Trophoblast cell (in vitro differentiated cells and primary cell): Measurements from ENCODE around the gene XIRP2.

Experiments used
- DNase-seq, 2 donors: peaks; one replicate each; pipeline ENCODE4 v3.0.0-alpha.2; 2016
- H2AFZ ChIP-seq: 2 replicates; pipeline ENCODE4 v1.6.1; 2013; ENCODE audit warnings: low read length, moderate library complexity, mild to moderate bottlenecking; ENCODE audit not compliant: insufficient read depth, poor library complexity
- H2AK5ac ChIP-seq: 2 replicates; pipeline ENCODE4 v1.6.1; 2013; ENCODE audit warnings: mild to moderate bottlenecking, low read length
- H2BK120ac ChIP-seq: 2 replicates; pipeline ENCODE4 v1.6.1; 2013; ENCODE audit warnings: low read length, mild to moderate bottlenecking, moderate library complexity; ENCODE audit not compliant: insufficient read depth, poor library complexity
- H2BK12ac ChIP-seq: 2 replicates; pipeline ENCODE4 v1.6.1; 2013; ENCODE audit warnings: mild to moderate bottlenecking, low read length, moderate library complexity
- H2BK5ac ChIP-seq: 2 replicates; pipeline ENCODE4 v1.6.1; 2013; ENCODE audit warnings: low read length, low read depth, moderate library complexity, mild to moderate bottlenecking; ENCODE audit not compliant: poor library complexity
- H3K14ac ChIP-seq: 2 replicates; pipeline ENCODE4 v1.6.1; 2013; ENCODE audit warnings: mild to moderate bottlenecking, low read length
- H3K18ac ChIP-seq: 2 replicates; pipeline ENCODE4 v1.6.1; 2013; ENCODE audit warnings: mild to moderate bottlenecking, low read length
- H3K23ac ChIP-seq: 2 replicates; pipeline ENCODE4 v1.6.1; 2013; ENCODE audit warnings: low read length
- H3K27ac ChIP-seq: 2 replicates; pipeline ENCODE4 v1.5.1; 2013; ENCODE audit warnings: low read depth, mild to moderate bottlenecking, inconsistent platforms, low read length, moderate library complexity
- H3K27me3 ChIP-seq: 2 replicates; pipeline ENCODE4 v1.6.1; 2013; ENCODE audit warnings: inconsistent platforms, mild to moderate bottlenecking, low read length, moderate library complexity; ENCODE audit not compliant: insufficient read depth
- H3K36me3 ChIP-seq, 2 experiments: 1 replicate in 1 of 2; 2 replicates in 1 of 2; pipeline ENCODE4 v1.6.1; 2013; ENCODE audit warnings: low read length in 2 of 2, mild to moderate bottlenecking in 2 of 2, moderate library complexity in 1 of 2; ENCODE audit not compliant: insufficient read depth in 2 of 2, control insufficient read depth in 1 of 2
- H3K4ac ChIP-seq: 2 replicates; pipeline ENCODE4 v1.6.1; 2013; ENCODE audit warnings: low read depth, mild to moderate bottlenecking, low read length, moderate library complexity
- H3K4me1 ChIP-seq, 2 experiments: 1 replicate in 1 of 2; 2 replicates in 1 of 2; pipeline ENCODE4 v1.6.1; 2013; ENCODE audit warnings: low read length in 2 of 2, mild to moderate bottlenecking in 2 of 2, moderate library complexity in 1 of 2; ENCODE audit not compliant: insufficient read depth in 2 of 2, control insufficient read depth in 1 of 2
- H3K4me2 ChIP-seq: 2 replicates; pipeline ENCODE4 v1.6.1; 2013; ENCODE audit warnings: inconsistent platforms, mild to moderate bottlenecking, low read length, moderate library complexity
- H3K4me3 ChIP-seq: 2 replicates; pipeline ENCODE4 v1.5.1; 2013; ENCODE audit warnings: mild to moderate bottlenecking, low read depth, low read length, inconsistent platforms
- H3K79me1 ChIP-seq: one replicate; pipeline ENCODE4 v1.6.1; 2013; ENCODE audit warnings: low read length
- H3K79me2 ChIP-seq: 2 replicates; pipeline ENCODE4 v1.6.1; 2013; ENCODE audit warnings: low read length, mild to moderate bottlenecking; ENCODE audit not compliant: control insufficient read depth, insufficient read depth, poor library complexity
- H3K9ac ChIP-seq: 2 replicates; pipeline ENCODE4 v1.6.1; 2013; ENCODE audit warnings: mild to moderate bottlenecking, low read length
- H3K9me3 ChIP-seq: 2 replicates; pipeline ENCODE4 v1.6.1; 2013; ENCODE audit warnings: low read depth, mild to moderate bottlenecking, control low read depth, inconsistent platforms, low read length; ENCODE audit not compliant: insufficient read depth
- H4K12ac ChIP-seq: 2 replicates; pipeline ENCODE4 v1.6.1; 2013; ENCODE audit warnings: low read depth, mild to moderate bottlenecking, low read length, moderate library complexity
- H4K8ac ChIP-seq: 2 replicates; pipeline ENCODE4 v1.6.1; 2013; ENCODE audit warnings: low read depth, mild to moderate bottlenecking, low read length, moderate library complexity
- H4K91ac ChIP-seq: one replicate; pipeline ENCODE4 v1.6.1; 2013; ENCODE audit warnings: low read depth, mild to moderate bottlenecking, low read length, moderate library complexity
- WGBS: extraction: QIAGEN DNeasy Blood & Tissue Kit; methylation state at CpG from one replicate; pipeline ENCODE4 v1.1.7; 2013; ENCODE audit warnings: missing lambda C conversion rate; ENCODE audit not compliant: insufficient read length, insufficient coverage; ENCODE audit errors: extremely low coverage; 5-methylcytosine and 5-hydroxymethylcytosine counted together

The XIRP2 gene

DNA sequence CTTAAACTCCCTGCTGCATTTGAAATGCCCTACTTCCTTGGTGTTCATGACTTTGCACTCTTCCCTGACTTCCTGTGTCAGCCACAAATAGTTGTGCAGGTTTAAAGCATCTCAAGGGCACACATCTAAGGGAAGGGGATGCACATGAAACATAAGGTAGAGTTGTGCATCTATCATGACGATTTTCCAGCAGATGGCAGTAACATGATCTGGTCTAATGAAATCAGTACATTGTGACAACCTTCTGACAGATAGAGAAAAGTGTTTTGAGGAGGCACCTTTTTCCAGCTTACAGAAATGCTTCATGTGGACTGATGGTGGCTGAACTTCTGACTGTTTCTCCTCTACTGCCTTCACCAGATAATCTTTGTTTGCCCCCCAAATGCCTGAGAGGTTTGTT, 238.9 kb downstream of the XIRP2 start:
- Histone ChIP-seq H3K79me2 (no peaks in the 10 kb centered on the region), H3K18ac (no peak overlapping the region)
- no CpG with 5 or more reads among the region's 1 CpG for WGBS

DNA sequence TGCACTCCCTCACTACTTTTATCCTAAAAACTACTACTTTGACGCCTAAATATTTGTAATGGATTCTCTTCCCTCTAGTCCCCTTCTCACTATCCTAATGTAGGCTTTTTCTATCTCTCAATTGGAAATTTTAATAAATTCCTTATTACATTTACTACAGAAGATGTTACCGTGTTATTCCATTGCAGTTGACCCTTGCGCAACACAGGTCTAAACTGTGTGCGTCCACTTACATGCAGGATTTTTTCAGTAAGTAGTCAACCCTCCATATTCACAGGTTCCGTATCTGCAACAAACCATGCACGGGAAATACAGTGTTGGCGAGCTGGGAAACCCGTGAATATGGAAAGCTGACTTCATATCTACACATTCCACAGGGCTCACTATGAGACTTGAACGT, 239.8 kb downstream of the XIRP2 start:
- H3K27me3 ChIP-seq, result no peaks in the 10 kb centered on the region
- H3K36me3 ChIP-seq, result no peaks in the 10 kb centered on the region
- H4K12ac ChIP-seq, result no peak overlapping the region
- no peak overlapping the region for H2AK5ac ChIP-seq
- no peak for DNase-seq
- no peaks in the 10 kb centered on the region for H3K4me1 ChIP-seq
- no peak overlapping the region for H3K23ac ChIP-seq
- no peak overlapping the region for H2BK12ac ChIP-seq
- H3K79me1 ChIP-seq, result no peaks in the 10 kb centered on the region
- no peak overlapping the region for H3K27ac ChIP-seq
- no CpG with 5 or more reads among the region's 9 CpGs for WGBS
- no peak overlapping the region for H3K14ac ChIP-seq
- no peak overlapping the region for H3K18ac ChIP-seq
- H3K4me3 ChIP-seq, result no peak overlapping the region
- no peak overlapping the region for H3K4ac ChIP-seq
- no peak overlapping the region for H2BK5ac ChIP-seq
- no peak overlapping the region for H3K4me2 ChIP-seq
- H2AFZ ChIP-seq, result no peak overlapping the region
- no peak overlapping the region for H4K8ac ChIP-seq
- no peak overlapping the region for H2BK120ac ChIP-seq
- H3K9ac ChIP-seq, result no peak overlapping the region
- no peaks in the 10 kb centered on the region for H3K79me2 ChIP-seq
- no peak overlapping the region for H4K91ac ChIP-seq
- H3K9me3 ChIP-seq, result no peaks in the 10 kb centered on the region

More for the DNA sequence above, 238.9 kb downstream of the XIRP2 start:
- Histone ChIP-seq H3K79me1 (no peaks in the 10 kb centered on the region), H3K4me3 (no peak overlapping the region), H3K27me3 (no peaks in the 10 kb centered on the region), H3K9ac (no peak overlapping the region), H4K91ac (no peak overlapping the region), H4K8ac (no peak overlapping the region), H4K12ac (no peak overlapping the region), H2AFZ (no peak overlapping the region), H2BK5ac (no peak overlapping the region), H2AK5ac (no peak overlapping the region), H3K36me3 (no peaks in the 10 kb centered on the region), H2BK12ac (no peak overlapping the region), H2BK120ac (no peak overlapping the region), H3K4ac (no peak overlapping the region), H3K23ac (no peak overlapping the region), H3K4me1 (peaks cover 0 to 2% of the 10 kb centered on the region in 2 experiments), H3K9me3 (no peaks in the 10 kb centered on the region), H3K4me2 (no peak overlapping the region), H3K14ac (no peak overlapping the region), H3K27ac (no peak overlapping the region)
- DNase-seq, result peak in 1 of 2 donors; percentile 2

DNA sequence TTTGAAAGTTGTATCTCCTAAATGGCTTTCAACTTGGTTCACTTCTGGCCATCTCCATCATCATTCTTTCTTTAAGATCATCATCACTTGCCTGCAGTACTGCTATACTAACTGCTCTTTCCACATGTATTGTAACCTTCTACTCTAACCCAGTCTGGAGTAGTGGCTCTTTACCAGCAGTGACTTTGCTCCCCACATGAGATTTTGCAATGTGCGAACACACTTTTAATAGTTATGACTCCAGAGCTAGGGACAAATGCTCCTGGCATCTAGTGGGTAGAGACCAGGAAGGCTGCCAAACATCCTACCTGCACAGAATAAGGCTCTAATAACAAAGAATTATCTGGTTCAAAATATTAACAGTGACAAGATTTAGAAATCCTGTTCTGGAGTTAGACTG, 243.8 kb downstream of the XIRP2 start:
- Histone ChIP-seq H3K27me3 (no peaks in the 10 kb centered on the region), H3K23ac (no peak overlapping the region), H3K14ac (no peak overlapping the region), H2AFZ (no peak overlapping the region), H3K27ac (no peak overlapping the region), H4K12ac (no peak overlapping the region), H3K79me1 (no peaks in the 10 kb centered on the region), H2BK120ac (no peak overlapping the region), H2BK12ac (no peak overlapping the region), H3K79me2 (no peaks in the 10 kb centered on the region), H4K8ac (no peak overlapping the region), H2AK5ac (no peak overlapping the region), H3K9me3 (no peaks in the 10 kb centered on the region), H3K9ac (no peak overlapping the region), H3K4me2 (no peak overlapping the region), H3K4ac (no peak overlapping the region), H3K4me3 (no peak overlapping the region), H3K36me3 (no peaks in the 10 kb centered on the region), H3K4me1 (no peaks in the 10 kb centered on the region), H4K91ac (no peak overlapping the region), H2BK5ac (no peak overlapping the region), H3K18ac (no peak overlapping the region)
- WGBS, result no CpG with 5 or more reads among the region's 1 CpG
- DNase-seq, result no peak

DNA sequence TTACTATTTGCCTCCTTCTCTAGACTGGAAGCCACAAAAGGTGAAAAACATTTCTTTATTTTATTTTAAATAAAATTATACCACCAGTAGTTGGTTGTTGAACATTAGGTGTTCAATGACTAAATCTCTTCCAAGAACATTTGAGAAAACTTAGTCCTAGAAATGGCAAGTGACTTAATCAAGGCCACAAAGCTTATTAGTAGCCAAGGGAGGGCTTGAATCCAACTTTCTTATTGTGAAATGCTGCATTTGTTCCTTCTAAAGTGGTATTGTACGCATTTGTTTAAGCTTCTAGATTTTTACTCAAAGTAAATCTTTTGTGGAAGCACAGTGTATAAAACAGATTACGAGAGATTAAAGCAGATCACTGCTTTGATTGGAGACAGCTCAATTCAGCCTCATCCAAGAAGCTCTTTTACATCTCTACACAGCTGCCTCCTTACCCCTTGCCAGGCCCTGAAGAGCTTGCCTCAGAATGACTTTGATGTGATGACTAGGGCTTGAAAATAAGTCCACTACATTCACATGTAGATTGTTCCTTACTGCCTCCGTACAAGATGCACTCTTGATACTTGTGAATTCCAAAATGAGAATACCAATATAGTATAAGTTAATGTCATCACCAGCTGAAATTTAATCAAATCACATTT, 244.8 kb downstream of the XIRP2 start:
- Histone ChIP-seq H3K27me3 (no peaks in the 10 kb centered on the region), H2AK5ac (no peak overlapping the region), H3K18ac (no peak overlapping the region), H2BK120ac (no peak overlapping the region), H2BK5ac (no peak overlapping the region), H2AFZ (no peak overlapping the region), H3K4me2 (no peak overlapping the region), H4K12ac (no peak overlapping the region), H3K4ac (no peak overlapping the region), H3K79me1 (no peaks in the 10 kb centered on the region), H3K9me3 (no peaks in the 10 kb centered on the region), H4K91ac (no peak overlapping the region), H3K23ac (no peak overlapping the region), H3K27ac (no peak overlapping the region), H4K8ac (no peak overlapping the region), H3K4me3 (no peak overlapping the region), H3K79me2 (no peaks in the 10 kb centered on the region), H2BK12ac (no peak overlapping the region), H3K4me1 (no peaks in the 10 kb centered on the region), H3K36me3 (no peaks in the 10 kb centered on the region), H3K14ac (no peak overlapping the region), H3K9ac (no peak overlapping the region)
- DNase-seq, result no peak
- no CpG with 5 or more reads among the region's 3 CpGs for WGBS
